Osteocyte (in vitro differentiated cells): ENCODE results near the gene CACNA2D1. TPM values are rescaled to one million over a fixed set of nuclear protein-coding genes. Genes with fewer than 3 reads are reported as not detected.

Experiments used
- DNase-seq: peaks from one replicate; pipeline ENCODE4 v3.0.0; 2021; ENCODE audit warnings: mixed read lengths; ENCODE audit not compliant: unreplicated experiment; ENCODE audit errors: extremely low spot score
- H3K27ac Mint-ChIP-seq: one replicate; pipeline ENCODE4 v1.8.0; 2021; ENCODE audit warnings: mild to moderate bottlenecking, mixed read lengths; ENCODE audit not compliant: unreplicated experiment
- H3K27me3 Mint-ChIP-seq: one replicate; pipeline ENCODE4 v1.8.0; 2021; ENCODE audit warnings: mixed read lengths; ENCODE audit not compliant: unreplicated experiment
- H3K36me3 Mint-ChIP-seq: one replicate; pipeline ENCODE4 v1.8.0; 2021; ENCODE audit warnings: mixed read lengths; ENCODE audit not compliant: unreplicated experiment
- H3K4me1 Mint-ChIP-seq: one replicate; pipeline ENCODE4 v1.8.0; 2021; ENCODE audit warnings: mixed read lengths; ENCODE audit not compliant: unreplicated experiment
- H3K4me3 Mint-ChIP-seq: one replicate; pipeline ENCODE4 v1.8.0; 2021; ENCODE audit warnings: mild to moderate bottlenecking, moderate library complexity, mixed read lengths; ENCODE audit not compliant: unreplicated experiment
- H3K9me3 Mint-ChIP-seq: one replicate; pipeline ENCODE4 v1.8.0; 2021; ENCODE audit warnings: mixed read lengths; ENCODE audit not compliant: unreplicated experiment
- CTCF ChIP-seq: fragments of 200-600 bp; sonication (generic); IDR thresholded peaks from 2 replicates; pipeline ENCODE4 v1.5.0; 2021; ENCODE audit warnings: antibody characterized with exemption, mild to moderate bottlenecking, moderate library complexity
- total RNA-seq: library from RNA; stranded (reverse); gene quantifications from 2 replicates; pipeline ENCODE4 v1.2.1, GENCODE V29; 2021

CACNA2D1 gene
- total RNA-seq, 1 donor from 2014 or later: 24.3 TPM

DNA sequence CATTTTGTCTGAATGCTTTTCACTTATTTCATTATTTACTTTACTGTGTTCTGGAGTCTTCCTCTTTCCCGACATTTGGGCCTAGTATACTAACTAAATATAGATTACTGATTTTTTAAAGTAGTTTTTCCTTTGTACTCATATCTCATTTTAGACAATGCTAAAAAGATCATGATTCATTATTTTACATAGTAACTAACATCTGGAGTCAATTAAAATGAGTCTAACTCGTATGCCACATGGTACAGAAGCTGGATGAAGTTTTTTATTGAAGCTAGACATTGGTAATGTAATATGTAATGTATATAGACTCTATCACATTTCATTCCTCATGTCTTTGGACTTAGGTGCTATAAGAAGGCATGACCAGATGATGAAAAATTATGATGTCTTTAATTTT, 517.4 kb downstream of the CACNA2D1 start:
- Mint-ChIP-seq H3K27ac (no peak overlapping the region), H3K9me3 (no peaks in the 10 kb centered on the region), H3K36me3 (no peaks in the 10 kb centered on the region), H3K27me3 (no peaks in the 10 kb centered on the region), H3K4me1 (peaks cover 14% of the 10 kb centered on the region), H3K4me3 (no peak overlapping the region)
- no peak for TF ChIP-seq CTCF
- no peak for DNase-seq

GRCh38 chr7:81925530-81925929, 518.0 kb downstream of the CACNA2D1 start:
- peaks cover 14% of the 10 kb centered on the region for H3K4me1 Mint-ChIP-seq
- TF ChIP-seq CTCF: no peak
- no peaks in the 10 kb centered on the region for H3K9me3 Mint-ChIP-seq
- no peak for DNase-seq
- H3K4me3 Mint-ChIP-seq: no peak overlapping the region
- no peaks in the 10 kb centered on the region for H3K36me3 Mint-ChIP-seq
- H3K27ac Mint-ChIP-seq: no peak overlapping the region
- no peaks in the 10 kb centered on the region for H3K27me3 Mint-ChIP-seq

- Mint-ChIP-seq H3K4me1 (peaks cover 13% of the 10 kb centered on the region), H3K4me3 (no peak overlapping the region), H3K27me3 (no peaks in the 10 kb centered on the region), H3K27ac (no peak overlapping the region), H3K36me3 (peaks cover under 1% of the 10 kb centered on the region), H3K9me3 (peaks cover under 1% of the 10 kb centered on the region)
- TF ChIP-seq CTCF: no peak
- no peak for DNase-seq
Observed at GRCh38 chr7:81924494-81924893, 519.1 kb downstream of the CACNA2D1 start.

DNA sequence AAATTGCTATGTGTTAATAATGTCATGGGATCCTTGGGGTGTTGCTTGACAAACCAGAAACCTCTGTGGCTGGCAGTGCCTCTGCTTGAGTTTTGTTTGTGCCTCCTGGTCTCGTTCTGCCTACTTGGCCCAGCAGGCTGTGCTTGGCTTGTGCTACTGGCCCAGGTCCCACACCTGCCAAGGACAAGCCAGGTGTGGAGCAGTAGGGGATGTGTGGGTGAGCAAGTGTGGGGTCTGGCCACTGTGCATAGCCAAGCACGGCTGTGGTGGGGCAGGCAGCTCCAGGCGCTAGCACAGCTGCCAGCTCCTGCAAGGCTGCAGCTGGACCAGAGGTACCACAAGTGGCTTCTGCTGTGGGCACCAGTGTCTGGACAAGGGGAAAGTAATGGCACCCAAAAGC, 524.1 kb downstream of the CACNA2D1 start:
- H3K27ac Mint-ChIP-seq: no peak overlapping the region
- TF ChIP-seq CTCF: no peak
- peaks cover 2% of the 10 kb centered on the region for H3K4me1 Mint-ChIP-seq
- no peak overlapping the region for H3K4me3 Mint-ChIP-seq
- H3K27me3 Mint-ChIP-seq: no peaks in the 10 kb centered on the region
- H3K9me3 Mint-ChIP-seq: peaks cover 13% of the 10 kb centered on the region
- no peak for DNase-seq
- peaks cover 10% of the 10 kb centered on the region for H3K36me3 Mint-ChIP-seq

DNA sequence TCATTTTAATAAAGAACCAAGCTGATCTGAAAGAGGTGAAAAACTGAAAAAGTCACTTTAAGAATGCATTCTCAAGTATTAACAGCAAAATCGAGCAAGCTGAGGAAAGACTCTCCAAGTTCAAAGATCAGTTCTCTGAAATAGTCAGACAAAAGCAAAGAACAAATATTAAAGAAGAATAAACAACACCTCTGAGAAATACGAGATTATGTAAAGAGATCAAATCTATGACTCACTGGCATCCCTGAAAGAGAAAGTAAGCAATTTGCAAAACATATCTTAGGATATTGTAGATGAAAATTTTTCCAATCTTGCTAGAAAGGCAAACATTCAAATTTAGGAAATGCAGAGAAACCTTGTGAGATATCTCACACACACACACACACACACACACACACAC, 535.4 kb downstream of the CACNA2D1 start:
- H3K9me3 Mint-ChIP-seq: peaks cover 10% of the 10 kb centered on the region
- H3K27me3 Mint-ChIP-seq: no peaks in the 10 kb centered on the region
- peaks cover 16% of the 10 kb centered on the region for H3K36me3 Mint-ChIP-seq
- TF ChIP-seq CTCF: no peak
- H3K4me3 Mint-ChIP-seq: no peak overlapping the region
- peaks cover 8% of the 10 kb centered on the region for H3K4me1 Mint-ChIP-seq
- peak overlapping the region; percentile 4 for H3K27ac Mint-ChIP-seq
- no peak for DNase-seq
